DND-41 (cell line): ENCODE results near the gene BIRC3.

Source experiments
- ATAC-seq: fragments of 200-7000 bp; cut with Tn5 transposase; 3 replicates; pipeline ENCODE4 v1.9.1; 2021; ENCODE audit warnings: low read depth; ENCODE audit not compliant: insufficient read depth
- DNase-seq: peaks from one replicate; pipeline ENCODE4 v3.0.0-alpha.2; 2020
- H2AFZ ChIP-seq: 2 replicates; pipeline ENCODE4 v1.6.0; 2012; ENCODE audit warnings: low read depth, low read length
- H3K27ac ChIP-seq: 2 replicates; pipeline ENCODE4 v1.5.1; 2012; ENCODE audit warnings: low read length, inconsistent platforms
- H3K27me3 ChIP-seq: fragments of 200-600 bp; sonication (generic); 2 replicates; pipeline ENCODE4 v1.6.0; 2012; ENCODE audit warnings: low read length, mild to moderate bottlenecking, inconsistent platforms; ENCODE audit not compliant: insufficient read depth, poor library complexity
- H3K36me3 ChIP-seq: 2 replicates; pipeline ENCODE4 v1.5.1; 2012; ENCODE audit warnings: low read length, inconsistent platforms; ENCODE audit not compliant: insufficient read depth
- H3K4me1 ChIP-seq: 2 replicates; pipeline ENCODE4 v1.5.1; 2012; ENCODE audit warnings: mild to moderate bottlenecking, low read length; ENCODE audit not compliant: insufficient read depth
- H3K4me2 ChIP-seq: 2 replicates; pipeline ENCODE4 v1.6.0; 2012; ENCODE audit warnings: mild to moderate bottlenecking, moderate library complexity, low read length, inconsistent platforms; ENCODE audit not compliant: insufficient read depth
- H3K4me3 ChIP-seq, 2 experiments: fragments of 200-600 bp in 1 of 2; shearing (Covaris generic) in 1 of 2; 2 replicates each; pipeline ENCODE4 v1.5.1; 2012 to 2016; ENCODE audit warnings: inconsistent platforms in 2 of 2, low read length in 2 of 2, mild to moderate bottlenecking in 2 of 2, low read depth in 1 of 2, moderate library complexity in 1 of 2
- H3K79me2 ChIP-seq: 2 replicates; pipeline ENCODE4 v1.6.0; 2012; ENCODE audit warnings: low read length, inconsistent platforms; ENCODE audit not compliant: insufficient read depth
- H3K9ac ChIP-seq: 2 replicates; pipeline ENCODE4 v1.6.0; 2012; ENCODE audit warnings: low read depth, mild to moderate bottlenecking, inconsistent platforms, low read length, moderate library complexity
- H3K9me3 ChIP-seq: 2 replicates; pipeline ENCODE4 v1.5.1; 2012; ENCODE audit warnings: low read length, moderate library complexity, mild to moderate bottlenecking, inconsistent platforms; ENCODE audit not compliant: insufficient read depth, severe bottlenecking
- H4K20me1 ChIP-seq: 2 replicates; pipeline ENCODE4 v1.6.0; 2012; ENCODE audit warnings: low read length; ENCODE audit not compliant: insufficient read depth
- CTCF ChIP-seq: IDR thresholded peaks from 2 replicates; pipeline ENCODE4 v1.5.1; 2012; ENCODE audit warnings: borderline replicate concordance, low read length, moderate library complexity, mild to moderate bottlenecking; ENCODE audit not compliant: poor library complexity, severe bottlenecking; ENCODE audit errors: extremely low read depth
- EZH2 ChIP-seq: IDR thresholded peaks from 3 replicates; pipeline ENCODE4 v1.6.1; 2012; ENCODE audit warnings: borderline replicate concordance, low read depth, mild to moderate bottlenecking, moderate library complexity, low read length, inconsistent platforms; ENCODE audit not compliant: severe bottlenecking

BIRC3 gene

DNA sequence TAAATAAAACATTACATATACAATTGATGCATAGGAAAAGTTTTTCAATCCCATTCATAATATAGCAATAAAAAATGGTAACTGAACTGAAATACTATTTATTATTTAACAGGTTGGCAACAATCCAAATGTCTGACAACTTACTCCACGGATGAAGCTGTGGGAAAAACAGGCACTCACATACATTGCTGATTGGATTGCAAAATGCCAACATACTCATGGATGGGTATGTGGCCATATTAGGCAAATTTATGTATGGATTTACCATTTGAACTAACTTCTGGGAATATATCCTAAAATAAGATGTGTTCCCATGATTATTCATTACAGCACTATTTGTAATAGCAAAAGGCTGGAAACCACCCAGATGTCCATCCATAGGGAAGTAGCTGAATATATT is 26.5 kb downstream of the BIRC3 start:
- Histone ChIP-seq H3K36me3 (no peaks in the 10 kb centered on the region), H3K4me1 (peaks cover 20% of the 10 kb centered on the region), H3K4me3 (no peak overlapping the region), H3K9ac (no peak overlapping the region), H3K27ac (no peak overlapping the region), H3K27me3 (no peaks in the 10 kb centered on the region), H4K20me1 (no peaks in the 10 kb centered on the region), H3K4me2 (no peak overlapping the region), H3K79me2 (peaks cover 26% of the 10 kb centered on the region), H2AFZ (no peak overlapping the region), H3K9me3 (no peaks in the 10 kb centered on the region)
- ATAC-seq (no peak), DNase-seq (no peak)
- TF ChIP-seq EZH2 (no peak), CTCF (no peak)

DNA sequence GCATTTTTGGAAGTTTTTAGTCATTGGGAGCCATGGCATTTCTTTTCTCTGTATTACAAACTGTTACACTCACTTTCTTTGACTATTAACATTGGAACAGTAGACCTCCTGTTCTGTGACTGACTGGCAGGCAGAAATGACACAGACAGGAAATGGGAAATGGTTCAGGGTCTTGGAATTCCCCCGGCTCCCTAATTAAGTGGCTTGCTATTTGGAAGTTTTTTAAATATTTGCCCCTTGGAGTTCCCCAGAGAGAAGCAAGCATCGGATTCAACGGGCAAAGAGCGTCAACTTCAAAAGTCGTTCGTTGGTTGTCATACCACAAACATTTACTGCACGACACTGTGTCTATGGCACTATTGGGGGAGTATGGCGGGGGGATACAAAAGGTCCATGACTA is 28.6 kb downstream of the BIRC3 start:
- no peaks in the 10 kb centered on the region for H4K20me1 ChIP-seq
- H2AFZ ChIP-seq = no peak overlapping the region

DNA sequence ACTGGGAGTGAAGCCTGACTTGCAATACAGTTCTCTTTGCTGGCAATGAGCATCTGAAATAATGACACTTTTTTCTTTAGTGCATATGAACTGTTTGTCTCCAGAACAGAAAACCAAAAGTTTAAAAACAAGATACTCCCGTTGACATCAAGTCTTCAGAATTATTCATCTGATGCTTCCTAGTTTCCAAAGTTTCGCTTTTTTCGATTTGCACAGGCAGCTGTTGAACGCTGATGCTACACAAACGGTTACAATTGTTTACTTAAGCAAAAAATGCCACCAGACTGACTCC is 29.1 kb downstream of the BIRC3 start:
- H3K27me3 ChIP-seq = no peaks in the 10 kb centered on the region
- no peaks in the 10 kb centered on the region for H3K9me3 ChIP-seq
- peak overlapping the region; percentile 71 to 80 for H3K4me3 ChIP-seq
- H3K9ac ChIP-seq = peak overlapping the region; percentile 81
- no peaks in the 10 kb centered on the region for H4K20me1 ChIP-seq
- H3K4me2 ChIP-seq = peak overlapping the region; percentile 71
- H3K36me3 ChIP-seq = peaks cover 19% of the 10 kb centered on the region; the same call in 1 of the 2 replicates
- peak overlapping the region; percentile 87 for H3K27ac ChIP-seq
- TF ChIP-seq EZH2 (no peak), CTCF (no peak)
- ATAC-seq (no peak), DNase-seq (no peak)
- H3K4me1 ChIP-seq = peaks cover 31% of the 10 kb centered on the region
- peaks cover 42% of the 10 kb centered on the region for H3K79me2 ChIP-seq
- peak overlapping the region; percentile 95 for H2AFZ ChIP-seq

More for the DNA sequence above, 28.6 kb downstream of the BIRC3 start:
- no peaks in the 10 kb centered on the region for H3K27me3 ChIP-seq
- peaks cover 14% of the 10 kb centered on the region; the same call in 1 of the 2 replicates for H3K36me3 ChIP-seq
- peak overlapping the region; percentile 71 for H3K4me2 ChIP-seq
- DNase-seq (no peak), ATAC-seq (no peak)
- no peak for TF ChIP-seq EZH2
- no peak for TF ChIP-seq CTCF
- H3K9ac ChIP-seq = peak overlapping the region; percentile 81
- peak overlapping the region in 1 of 2 experiments; percentile 80; a peak in 3 of 4 replicates for H3K4me3 ChIP-seq
- H3K9me3 ChIP-seq = no peaks in the 10 kb centered on the region
- H3K4me1 ChIP-seq = peaks cover 31% of the 10 kb centered on the region
- peaks cover 41% of the 10 kb centered on the region for H3K79me2 ChIP-seq
- peak overlapping the region; percentile 87 for H3K27ac ChIP-seq
